Panc1 (cell line): ENCODE data around the gene RNF130. TPM values are rescaled to one million over a fixed set of nuclear protein-coding genes. Genes with fewer than 3 reads are reported as not detected.

ENCODE experiments used
- ATAC-seq: fragments of 200-7000 bp; cut with Tn5 transposase; 2 replicates; pipeline ENCODE4 v1.9.1; 2020; ENCODE audit warnings: mild to moderate bottlenecking, moderate library complexity
- BruUV-seq: library from RNA; stranded (reverse); fragments of 400-500 nt; replicated peaks from 2 replicates; lab custom pipeline; 2021; lab: Mats Ljungman, UMichigan
- CTCF ChIA-PET: fragments of 300-600 bp; sonication (Branson Sonifier 250); formaldehyde crosslinking; loops from one replicate; lab custom pipeline; 2022; ENCODE audit warnings: antibody characterized with exemption; lab: Charles Lee
- POLR2A ChIA-PET: fragments of 300-600 bp; sonication (Branson Sonifier 250); formaldehyde crosslinking; loops from one replicate; lab custom pipeline; 2022; ENCODE audit warnings: antibody characterized with exemption; lab: Charles Lee
- DNase-seq: peaks from one replicate; pipeline ENCODE4 v3.0.0-alpha.2; 2010; ENCODE audit warnings: low read depth, low spot score
- H3K27ac ChIP-seq: 2 replicates; pipeline ENCODE4 v1.5.1; 2011; ENCODE audit warnings: mild to moderate bottlenecking, low read length, inconsistent platforms
- H3K27me3 ChIP-seq: fragments of 200-500 bp; sonication (Bioruptor generic); 2 replicates; pipeline ENCODE4 v1.6.0; 2014; ENCODE audit warnings: low read length, inconsistent platforms; ENCODE audit not compliant: control insufficient read depth, insufficient read depth
- H3K36me3 ChIP-seq: fragments of 200-500 bp; sonication (Bioruptor generic); 2 replicates; pipeline ENCODE4 v1.5.1; 2014; ENCODE audit warnings: inconsistent platforms, mild to moderate bottlenecking, low read length, moderate library complexity; ENCODE audit not compliant: control insufficient read depth, insufficient read depth
- H3K4me1 ChIP-seq: 2 replicates; pipeline ENCODE4 v1.5.1; 2011; ENCODE audit warnings: inconsistent platforms, mild to moderate bottlenecking, low read length, moderate library complexity; ENCODE audit not compliant: control insufficient read depth, insufficient read depth
- H3K4me3 ChIP-seq, 2 experiments: 2 replicates each; pipeline ENCODE4 v1.5.1; 2011 to 2012; ENCODE audit warnings: low read depth in 2 of 2, low read length in 2 of 2, mild to moderate bottlenecking in 2 of 2, inconsistent platforms in 1 of 2, moderate library complexity in 1 of 2
- H3K9me3 ChIP-seq: fragments of 200-500 bp; sonication (Bioruptor generic); 2 replicates; pipeline ENCODE4 v1.5.1; 2014; ENCODE audit warnings: low read depth, mild to moderate bottlenecking, inconsistent platforms, low read length, moderate library complexity; ENCODE audit not compliant: control insufficient read depth, insufficient read depth
- CTCF ChIP-seq: fragments of 450-650 bp; IDR thresholded peaks from 2 replicates; pipeline ENCODE4 v1.5.1; 2017; ENCODE audit warnings: mild to moderate bottlenecking
- POLR2AphosphoS5 ChIP-seq: IDR thresholded peaks from 2 replicates; pipeline ENCODE4 v1.6.1; 2012; ENCODE audit warnings: mild to moderate bottlenecking, low read depth, low read length, moderate library complexity
- REST ChIP-seq, 2 experiments: IDR thresholded peaks; 2 replicates each; pipeline ENCODE4 v1.6.1; 2011 to 2012; ENCODE audit warnings: low read depth in 2 of 2, control low read depth in 1 of 2, low read length in 1 of 2, mild to moderate bottlenecking in 1 of 2, moderate library complexity in 1 of 2; ENCODE audit not compliant: insufficient read depth in 1 of 2
- SIN3A ChIP-seq: IDR thresholded peaks from 2 replicates; pipeline ENCODE4 v1.6.1; 2012; ENCODE audit warnings: low read depth, mild to moderate bottlenecking, low read length, moderate library complexity, borderline replicate concordance; ENCODE audit not compliant: insufficient read depth
- TCF7L2 ChIP-seq: IDR thresholded peaks from 2 replicates; pipeline ENCODE4 v1.6.1; 2011; ENCODE audit warnings: mild to moderate bottlenecking, low read depth, low read length, inconsistent platforms
- in situ Hi-C: cut with HindIII; loops from 2 replicates; pipeline ENCODE4 v1.10.0; 2016; ENCODE audit warnings: low sequenced_read_pairs, low pct_unique_long_range_greater_than_20kb
- intact Hi-C: fragments of 100-400 bp; cut with micrococcal nuclease; formaldehyde crosslinking; loops from one replicate; pipeline ENCODE4 v1.10.0; 2022; ENCODE audit not compliant: unreplicated experiment
- total RNA-seq: library from RNA; stranded (reverse); gene quantifications from one replicate; pipeline ENCODE4 v1.2.1, GENCODE V29; 2021; ENCODE audit not compliant: unreplicated experiment

RNF130 gene
- total RNA-seq, 1 experiment from 2014 or later = 73.1 TPM

- DNase-seq (no peak), ATAC-seq (no peak)
- Histone ChIP-seq H3K27ac (no peak overlapping the region), H3K4me3 (no peak overlapping the region), H3K27me3 (no peaks in the 10 kb centered on the region), H3K36me3 (no peaks in the 10 kb centered on the region), H3K9me3 (no peaks in the 10 kb centered on the region), H3K4me1 (peaks cover 6% of the 10 kb centered on the region; the same call in 1 of the 2 replicates)
- intact Hi-C loops (loop anchor here (10.0 kb wide), 1 partner anchor 239 kb away; the partner anchor contains the start of gene MRNIP), in situ Hi-C loops (no loop called here)
- no TSS peak for BruUV-seq
- ChIA-PET POLR2A (no interaction called here), CTCF (no interaction called here)
- no peak for TF ChIP-seq CTCF
- TF ChIP-seq REST (IDR thresholded peaks at IDR 0.05; ENCODE audit: insufficient read depth in 1 of 2, low read depth in 2 of 2, low read length in 1 of 2) = no peak
- TF ChIP-seq TCF7L2 = no peak
- no peak for TF ChIP-seq POLR2AphosphoS5
- no peak for TF ChIP-seq SIN3A
Observed at GRCh38 chr5:180093651-180094382, 22.3 kb upstream of the RNF130 start.

GRCh38 chr5:180093241-180093640, 21.7 kb upstream of the RNF130 start:
- no TSS peak for BruUV-seq

More at GRCh38 chr5:180093241-180093640, 21.7 kb upstream of the RNF130 start:
- H3K27me3 ChIP-seq = no peaks in the 10 kb centered on the region
- no peak for DNase-seq
- intact Hi-C loops (loop anchor here (10.0 kb wide), 1 partner anchor 238 kb away; the partner anchor contains the start of gene MRNIP), in situ Hi-C loops (no loop called here)
- TF ChIP-seq CTCF (no peak), POLR2AphosphoS5 (no peak), SIN3A (no peak), TCF7L2 (no peak), REST (IDR thresholded peaks at IDR 0.05; ENCODE audit: insufficient read depth in 1 of 2, low read depth in 2 of 2, low read length in 1 of 2) (no peak)
- H3K4me3 ChIP-seq = no peak overlapping the region
- ChIA-PET CTCF (no interaction called here), POLR2A (interaction anchor here (0.7 kb wide), 1 partner anchor 15 kb away, joined by 8 read pairs; no protein-coding TSS in a partner anchor)
- no peak for ATAC-seq
- no peaks in the 10 kb centered on the region for H3K9me3 ChIP-seq
- H3K27ac ChIP-seq = no peak overlapping the region
- H3K4me1 ChIP-seq = peaks cover 6% of the 10 kb centered on the region; the same call in 1 of the 2 replicates
- no peaks in the 10 kb centered on the region for H3K36me3 ChIP-seq
